Frontal cortex (tissue), 4 donors: ENCODE measurements around the gene EDNRA. TPM values are rescaled to one million over a fixed set of nuclear protein-coding genes. Genes with fewer than 3 reads are reported as not detected.
A peak's percentile ranks its signal among the peaks of the same experiment; 100 is the strongest.

ENCODE experiments used
- DNase-seq, 2 donors: peaks; one replicate each; pipeline ENCODE4 v3.0.0; 2012; ENCODE audit warnings: low spot score in 2 of 2
- FAIRE-seq: peaks from 2 replicates; lab custom pipeline; 2012; peaks lifted over from hg19 to GRCh38; lab: Jason Lieb, UNC
- total RNA-seq: library from RNA; depleted of rRNA; stranded (reverse); fragments of >200 nt; gene quantifications from one replicate; pipeline ENCODE4 v1.2.3, GENCODE V29; 2014
- donor health status: control.
- donor health status: control.
- donor health status: control.

The EDNRA gene
- total RNA-seq, 1 donor from 2014 or later: 9.4 TPM

DNA sequence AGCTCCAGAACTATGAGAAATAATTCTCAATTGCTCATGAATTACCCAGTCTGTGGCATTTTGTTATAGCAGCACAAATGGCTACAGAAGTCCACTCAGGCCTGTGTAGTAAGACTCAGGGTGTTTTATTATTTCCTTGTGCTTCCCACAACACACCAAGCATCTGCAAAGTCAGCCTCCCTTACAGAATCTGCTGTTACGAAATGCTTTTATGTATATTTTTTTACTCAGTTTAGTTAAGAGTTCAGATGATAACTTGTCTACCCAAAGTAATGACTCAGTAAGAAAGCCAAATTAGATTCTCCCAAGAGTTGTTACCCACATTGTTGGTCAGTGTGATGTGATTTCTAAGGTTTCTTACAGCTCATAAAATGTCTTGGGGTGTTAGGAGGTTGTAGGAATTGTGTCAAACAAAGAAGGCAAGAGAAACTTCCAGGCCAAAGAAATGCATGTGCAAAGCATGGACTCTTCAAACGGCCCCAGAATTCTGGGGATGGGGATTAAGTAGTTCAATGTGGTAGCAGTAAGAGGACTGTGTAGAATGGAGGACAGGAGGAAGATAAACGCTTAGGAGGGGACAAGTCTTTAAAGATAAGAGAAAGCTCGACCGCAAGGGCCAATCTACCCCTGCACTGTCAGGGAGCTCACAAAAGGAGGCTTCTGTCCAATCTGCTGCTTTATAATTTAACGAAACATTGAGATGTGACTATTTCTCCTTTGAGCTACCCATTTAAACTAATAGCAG is 100.9 kb downstream of the EDNRA start:
- FAIRE-seq (no peak), DNase-seq (no peak)

- DNase-seq: no peak
- no peak for FAIRE-seq
These were observed 101.6 kb downstream of the EDNRA start for GRCh38 chr4:147582386-147583060.

GRCh38 chr4:147583876-147584275 is 103.0 kb downstream of the EDNRA start:
- DNase-seq (no peak), FAIRE-seq (no peak)

GRCh38 chr4:147586032-147586431 is 105.1 kb downstream of the EDNRA start:
- FAIRE-seq (no peak), DNase-seq (no peak)

- FAIRE-seq: no peak
- no peak for DNase-seq
These were observed 105.7 kb downstream of the EDNRA start for GRCh38 chr4:147586637-147587036.

GRCh38 chr4:147587041-147587440 is 106.1 kb downstream of the EDNRA start:
- FAIRE-seq: peak; percentile 23
- DNase-seq: no peak

- FAIRE-seq: no peak
- DNase-seq: no peak
These were observed 108.7 kb downstream of the EDNRA start for GRCh38 chr4:147589586-147589985.

GRCh38 chr4:147590249-147590920 is 109.5 kb downstream of the EDNRA start:
- FAIRE-seq (no peak), DNase-seq (peak; percentile 34 to 52)

- FAIRE-seq: no peak
These were observed 110.2 kb downstream of the EDNRA start for GRCh38 chr4:147591106-147591505.

GRCh38 chr4:147594107-147594506 is 113.2 kb downstream of the EDNRA start:
- DNase-seq (no peak), FAIRE-seq (no peak)

More at GRCh38 chr4:147591106-147591505, 110.2 kb downstream of the EDNRA start:
- no peak for DNase-seq

Other genes with a start within 250 kb of the EDNRA start
- 47.7 TPM for gene TMEM184C, start 136.3 kb downstream of the EDNRA start, total RNA-seq
- 13.0 TPM for gene PRMT9, start 203.1 kb downstream of the EDNRA start, total RNA-seq